T-helper 17 cell (primary cell): ENCODE measurements around the gene FBXL16. TPM values are rescaled to one million over a fixed set of nuclear protein-coding genes. Genes with fewer than 3 reads are reported as not detected.
A peak's percentile ranks its signal among the peaks of the same experiment; 100 is the strongest.
"Not testable (repeated sequence)": the region's sequence is repeated elsewhere in the genome, so short reads cannot be mapped to it uniquely, and the experiment has no call there.

Experiments used
- ATAC-seq: fragments of 150-1000 bp; cut with Tn5 transposase; 2 replicates; pipeline ENCODE4 v1.10.0; 2021; ENCODE audit warnings: mild to moderate bottlenecking, moderate library complexity
- DNase-seq, 3 donors: peaks; one replicate each; pipeline versions ENCODE4 v3.0.0 to v3.0.0-alpha.2; 2020 to 2021
- H3K9me3 ChIP-seq: one replicate; pipeline ENCODE4 v1.7.0; 2013; ENCODE audit warnings: low read length, mild to moderate bottlenecking; ENCODE audit not compliant: control insufficient read depth, poor library complexity, severe bottlenecking
- H3K27ac Mint-ChIP-seq: one replicate; pipeline ENCODE4 v1.8.0; 2022; ENCODE audit warnings: mild to moderate bottlenecking, moderate library complexity, mixed read lengths
- H3K27me3 Mint-ChIP-seq: one replicate; pipeline ENCODE4 v1.8.0; 2022; ENCODE audit warnings: mixed read lengths
- H3K36me3 Mint-ChIP-seq: one replicate; pipeline ENCODE4 v1.8.0; 2022; ENCODE audit warnings: low read depth, mixed read lengths
- H3K4me1 Mint-ChIP-seq: one replicate; pipeline ENCODE4 v1.8.0; 2022; ENCODE audit warnings: mild to moderate bottlenecking, mixed read lengths
- H3K4me3 Mint-ChIP-seq: one replicate; pipeline ENCODE4 v1.8.0; 2022; ENCODE audit warnings: mild to moderate bottlenecking, moderate library complexity, mixed read lengths
- total RNA-seq, 4 donors: library from RNA in 2 of 4; stranded (reverse) in 2 of 4; gene quantifications; one replicate each; pipeline ENCODE4 v1.2.3 and lab custom pipeline; 2022 to 2026

The FBXL16 gene
- total RNA-seq, 2 donors from 2014 or later: 29.0 to 35.3 TPM

DNA sequence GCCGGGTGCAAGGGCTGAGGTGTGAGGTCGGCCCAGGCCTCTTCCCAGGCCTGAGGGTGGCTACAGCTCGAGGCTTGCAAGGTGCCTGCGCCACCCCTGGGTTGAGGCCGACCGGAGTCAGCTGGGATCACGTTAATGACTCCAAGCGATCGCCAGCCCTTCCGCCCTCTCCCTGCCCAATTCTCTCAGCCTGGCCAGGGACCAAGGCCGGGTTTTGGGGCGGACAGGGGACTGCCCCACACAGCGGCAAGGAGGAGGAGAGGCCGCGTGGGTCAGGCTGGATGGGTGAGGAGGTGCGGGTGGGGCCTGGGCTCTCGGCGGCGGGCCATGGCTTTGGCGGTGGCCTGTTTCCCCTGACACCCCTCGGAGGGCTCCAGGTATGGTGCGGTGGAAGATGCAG lies 12.2 kb downstream of the FBXL16 start:
- no peaks in the 10 kb centered on the region for H3K36me3 Mint-ChIP-seq
- peak overlapping the region; percentile 92 for H3K27ac Mint-ChIP-seq
- no peak for ATAC-seq
- H3K4me1 Mint-ChIP-seq: peaks cover 19% of the 10 kb centered on the region
- H3K9me3 ChIP-seq: no peaks in the 10 kb centered on the region
- DNase-seq: no peak
- H3K4me3 Mint-ChIP-seq: peak overlapping the region; percentile 79
- no peaks in the 10 kb centered on the region for H3K27me3 Mint-ChIP-seq

DNA sequence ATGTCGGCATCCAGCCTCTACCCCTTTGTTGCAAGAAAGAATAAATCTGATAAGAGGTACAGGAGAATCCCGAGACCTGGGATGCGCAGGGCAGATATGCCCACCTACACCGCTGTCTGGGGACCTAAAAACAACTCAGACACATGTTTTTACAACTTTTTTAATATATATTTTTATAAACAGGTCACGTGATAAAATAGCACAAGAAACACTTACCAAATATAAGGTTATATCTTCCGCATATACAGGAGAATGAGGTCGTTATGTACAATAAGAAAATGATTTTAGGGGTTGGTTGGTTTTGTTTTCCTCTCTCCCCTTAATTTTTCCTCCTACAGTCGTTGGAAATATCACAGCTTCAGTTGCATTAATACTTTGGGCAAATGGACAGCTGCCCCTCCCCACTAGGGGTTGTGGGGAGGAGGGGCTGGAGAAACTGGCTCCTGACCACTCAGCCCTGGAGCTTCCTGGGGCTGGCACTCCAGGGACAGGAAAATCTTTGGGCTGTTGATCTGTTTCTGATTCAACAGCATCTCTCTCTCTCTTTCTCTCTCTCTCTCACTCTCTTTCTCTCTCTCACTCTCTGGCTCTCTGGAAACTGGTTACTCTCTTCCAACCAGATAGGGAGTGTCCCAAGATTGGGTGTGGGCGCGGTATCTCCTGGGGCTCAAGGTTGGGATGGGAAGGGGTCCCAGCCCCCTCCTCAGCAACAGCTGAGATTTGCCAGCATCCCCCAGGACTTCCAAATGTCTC lies 13.1 kb downstream of the FBXL16 start:
- H3K27me3 Mint-ChIP-seq: no peaks in the 10 kb centered on the region
- H3K27ac Mint-ChIP-seq: peak overlapping the region; percentile 92
- H3K4me3 Mint-ChIP-seq: peak overlapping the region; percentile 70
- ATAC-seq (no peak), DNase-seq (no peak)
- peaks cover 17% of the 10 kb centered on the region for H3K4me1 Mint-ChIP-seq
- no peaks in the 10 kb centered on the region for H3K9me3 ChIP-seq
- H3K36me3 Mint-ChIP-seq: no peaks in the 10 kb centered on the region

DNA sequence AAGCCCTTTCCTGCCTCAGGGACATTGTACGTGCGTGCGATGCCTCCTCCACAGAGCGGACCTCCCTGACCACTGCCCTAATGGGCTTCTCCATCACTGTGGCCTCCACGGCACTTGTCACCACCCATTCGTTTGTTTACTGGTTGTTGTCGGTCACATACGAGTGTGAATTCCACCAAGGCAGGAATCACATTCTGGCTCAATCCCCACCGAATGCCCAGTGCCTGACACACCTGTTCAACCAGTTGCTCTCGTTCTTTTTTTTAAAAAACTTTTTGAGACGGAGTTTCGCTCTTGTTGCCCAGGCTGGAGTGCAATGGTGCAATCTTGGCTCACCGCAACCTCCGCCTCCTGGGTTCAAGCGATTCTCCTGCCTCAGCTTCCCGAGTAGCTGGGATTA lies 14.4 kb downstream of the FBXL16 start:
- ATAC-seq, H3K27me3 Mint-ChIP-seq, DNase-seq, H3K27ac Mint-ChIP-seq, H3K36me3 Mint-ChIP-seq, H3K9me3 ChIP-seq: not testable (repeated sequence)
- Mint-ChIP-seq H3K4me3 (peak overlapping the region; percentile 16), H3K4me1 (peaks cover 12% of the 10 kb centered on the region)

DNA sequence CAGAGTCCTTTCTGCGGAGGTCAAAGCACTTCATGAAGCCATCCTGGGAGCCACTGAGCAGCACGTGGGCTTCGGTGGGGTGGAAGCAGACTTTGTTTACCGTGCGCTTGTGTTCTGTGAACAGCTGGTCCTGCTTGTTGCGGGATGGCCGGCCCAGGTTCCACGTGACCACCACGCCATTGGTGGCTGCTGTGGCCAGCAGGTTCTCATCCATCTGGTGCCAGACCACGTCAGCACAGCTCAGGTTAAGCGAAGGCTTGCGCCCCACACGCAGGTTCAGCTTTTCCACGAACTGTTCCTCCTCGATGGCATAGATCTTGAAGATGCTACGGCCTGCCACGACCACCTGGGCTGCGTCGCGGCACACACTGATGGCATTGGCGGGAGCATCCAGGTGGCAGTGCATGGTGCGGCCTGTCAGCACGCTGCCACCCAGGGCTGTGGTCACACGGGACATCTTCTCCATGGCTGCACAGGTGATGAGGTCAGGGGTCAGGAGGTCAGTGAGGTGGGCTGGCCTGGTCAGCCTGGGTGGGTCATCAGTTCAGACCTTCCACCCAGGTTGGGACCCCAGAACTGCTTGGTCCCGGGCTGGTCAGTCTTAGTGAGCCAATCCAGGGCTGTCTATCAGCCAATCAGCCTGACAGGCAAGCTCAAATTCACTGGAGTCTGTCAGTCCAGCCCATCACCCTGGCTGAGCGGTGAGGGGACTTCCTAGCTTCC lies 16.3 kb downstream of the FBXL16 start:
- no peaks in the 10 kb centered on the region for H3K9me3 ChIP-seq
- Mint-ChIP-seq H3K4me1 (peaks cover 9% of the 10 kb centered on the region), H3K36me3 (no peaks in the 10 kb centered on the region), H3K27ac (peak overlapping the region; percentile 88), H3K27me3 (no peaks in the 10 kb centered on the region), H3K4me3 (peak overlapping the region; percentile 85)
- ATAC-seq (no peak), DNase-seq (no peak)

DNA sequence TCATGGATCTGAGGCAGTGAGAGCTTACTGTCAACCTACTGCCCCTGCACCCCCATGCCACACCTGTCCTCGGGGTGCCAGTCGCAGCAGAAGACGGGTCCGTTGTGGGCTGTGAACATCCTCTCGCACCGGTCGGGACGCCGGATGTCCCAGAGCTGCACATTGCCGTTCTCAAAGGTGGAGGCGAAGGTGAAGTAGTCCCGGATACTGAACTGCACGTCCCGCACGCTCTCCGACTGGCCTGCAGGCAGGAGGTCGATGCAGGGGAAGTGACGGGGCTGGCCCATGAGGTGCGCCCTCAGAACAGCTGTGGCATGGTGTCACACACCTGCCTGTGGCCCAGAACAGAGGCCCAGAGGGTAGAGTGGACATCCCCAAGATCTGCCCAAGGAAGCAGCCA lies 18.1 kb downstream of the FBXL16 start:
- Mint-ChIP-seq H3K36me3 (no peaks in the 10 kb centered on the region), H3K27ac (no peak overlapping the region), H3K4me1 (peaks cover 11% of the 10 kb centered on the region), H3K4me3 (no peak overlapping the region), H3K27me3 (no peaks in the 10 kb centered on the region)
- no peaks in the 10 kb centered on the region for H3K9me3 ChIP-seq
- DNase-seq (no peak), ATAC-seq (no peak)

DNA sequence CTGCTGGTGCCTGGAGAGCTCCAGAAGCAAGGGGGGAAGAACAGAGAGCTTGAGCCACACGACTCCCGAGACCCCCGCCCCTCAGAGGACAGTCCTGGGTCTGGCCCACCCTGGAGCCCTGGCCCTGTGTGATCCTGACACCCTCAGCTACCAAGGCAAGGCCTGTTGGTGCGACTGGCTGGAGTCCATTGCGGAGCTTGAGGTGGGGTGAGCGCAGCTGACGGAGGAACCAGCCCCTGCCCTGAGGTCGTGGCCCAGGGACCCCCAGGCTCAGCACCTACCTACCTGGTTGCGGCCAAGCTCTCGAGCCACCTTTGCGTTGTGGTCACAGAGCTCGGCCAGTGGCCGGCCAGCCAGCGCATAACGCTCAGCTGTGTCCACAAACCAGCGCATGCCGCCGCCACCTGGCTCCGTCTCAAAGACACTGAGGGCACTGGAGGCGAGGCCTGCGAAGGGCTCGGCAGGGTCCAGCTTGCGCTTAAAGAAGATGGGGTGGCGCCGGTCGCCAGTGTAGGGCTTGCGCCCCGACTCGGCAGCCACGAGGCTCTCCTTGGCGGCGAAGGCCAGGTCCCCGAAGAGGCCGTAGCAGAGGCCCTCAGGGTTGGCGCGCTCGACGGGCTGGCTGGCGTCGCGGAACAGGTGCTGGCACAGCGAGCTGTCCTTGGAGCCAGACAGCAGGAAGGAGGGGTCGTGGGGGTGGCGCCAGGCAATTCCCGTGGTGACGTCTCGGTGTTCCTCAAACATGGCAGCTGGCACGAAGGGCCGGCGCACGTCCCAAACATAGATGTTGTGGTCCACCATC lies 18.9 kb downstream of the FBXL16 start:
- Mint-ChIP-seq H3K4me1 (peaks cover 16% of the 10 kb centered on the region), H3K27ac (peak overlapping the region; percentile 14), H3K27me3 (no peaks in the 10 kb centered on the region), H3K36me3 (no peaks in the 10 kb centered on the region), H3K4me3 (peak overlapping the region; percentile 25)
- no peak for ATAC-seq
- H3K9me3 ChIP-seq: no peaks in the 10 kb centered on the region
- no peak for DNase-seq

DNA sequence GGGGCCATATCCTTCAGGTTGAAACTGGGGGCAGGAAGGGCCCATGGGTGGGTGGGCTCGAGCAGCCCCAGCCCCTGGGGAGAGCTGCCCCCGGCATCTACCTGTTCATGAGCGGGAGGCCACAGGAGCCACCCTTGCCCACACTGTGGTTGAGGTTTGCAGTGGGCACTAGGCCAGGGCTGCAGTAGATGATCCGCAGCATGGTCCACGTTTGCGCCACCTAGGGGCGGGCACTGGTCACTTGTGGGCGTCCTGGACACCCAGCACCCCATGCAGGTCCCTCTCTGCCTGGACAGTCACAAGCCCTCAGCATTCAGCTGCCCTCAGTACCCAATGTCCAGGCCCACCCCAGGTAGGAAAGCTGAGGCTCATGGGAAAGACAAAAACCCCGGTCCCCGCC lies 19.6 kb downstream of the FBXL16 start:
- DNase-seq (no peak), ATAC-seq (no peak)
- Mint-ChIP-seq H3K4me1 (peaks cover 17% of the 10 kb centered on the region), H3K4me3 (peak overlapping the region; percentile 28), H3K27ac (peak overlapping the region; percentile 14), H3K27me3 (no peaks in the 10 kb centered on the region), H3K36me3 (no peaks in the 10 kb centered on the region)
- H3K9me3 ChIP-seq: no peaks in the 10 kb centered on the region

DNA sequence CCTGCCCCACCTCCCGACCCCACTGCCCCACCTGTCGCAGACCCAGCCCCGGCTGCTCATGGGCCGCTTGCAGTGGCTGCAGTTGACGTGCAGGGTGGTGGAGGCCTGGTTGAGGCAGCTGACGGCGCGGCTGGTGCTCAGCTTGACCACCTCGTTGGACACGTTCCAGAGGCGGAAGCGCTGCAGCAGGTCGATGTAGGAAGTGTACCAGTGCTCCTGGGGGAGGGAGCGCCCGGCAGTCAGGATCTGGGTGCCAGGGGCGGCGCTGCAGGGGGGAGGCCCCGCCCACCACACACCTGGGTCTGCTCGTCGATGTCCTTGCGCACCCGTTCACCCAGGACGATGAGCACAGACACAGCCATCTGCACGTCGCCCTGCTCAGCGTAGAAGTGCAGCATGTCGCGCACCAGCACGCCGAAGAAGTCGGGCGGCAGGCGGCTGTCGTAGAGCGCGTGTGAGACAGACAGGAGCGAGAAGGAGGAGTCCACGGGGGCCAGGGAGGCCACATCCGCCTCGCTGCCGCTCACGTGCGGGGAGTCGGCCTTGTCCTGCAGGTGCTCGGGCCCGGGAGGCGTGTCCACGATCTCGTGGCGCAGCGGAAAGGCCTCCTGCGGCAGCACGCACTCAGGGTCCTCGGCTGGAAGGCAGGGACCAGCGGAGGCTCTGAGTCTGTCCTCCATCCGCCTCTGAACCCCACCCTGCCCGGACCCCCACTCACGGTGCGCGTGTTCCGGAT lies 20.5 kb downstream of the FBXL16 start:
- no peak for ATAC-seq
- no peaks in the 10 kb centered on the region for H3K9me3 ChIP-seq
- no peak for DNase-seq
- Mint-ChIP-seq H3K4me3 (no peak overlapping the region), H3K27me3 (no peaks in the 10 kb centered on the region), H3K27ac (no peak overlapping the region), H3K4me1 (peaks cover 15% of the 10 kb centered on the region), H3K36me3 (no peaks in the 10 kb centered on the region)

DNA sequence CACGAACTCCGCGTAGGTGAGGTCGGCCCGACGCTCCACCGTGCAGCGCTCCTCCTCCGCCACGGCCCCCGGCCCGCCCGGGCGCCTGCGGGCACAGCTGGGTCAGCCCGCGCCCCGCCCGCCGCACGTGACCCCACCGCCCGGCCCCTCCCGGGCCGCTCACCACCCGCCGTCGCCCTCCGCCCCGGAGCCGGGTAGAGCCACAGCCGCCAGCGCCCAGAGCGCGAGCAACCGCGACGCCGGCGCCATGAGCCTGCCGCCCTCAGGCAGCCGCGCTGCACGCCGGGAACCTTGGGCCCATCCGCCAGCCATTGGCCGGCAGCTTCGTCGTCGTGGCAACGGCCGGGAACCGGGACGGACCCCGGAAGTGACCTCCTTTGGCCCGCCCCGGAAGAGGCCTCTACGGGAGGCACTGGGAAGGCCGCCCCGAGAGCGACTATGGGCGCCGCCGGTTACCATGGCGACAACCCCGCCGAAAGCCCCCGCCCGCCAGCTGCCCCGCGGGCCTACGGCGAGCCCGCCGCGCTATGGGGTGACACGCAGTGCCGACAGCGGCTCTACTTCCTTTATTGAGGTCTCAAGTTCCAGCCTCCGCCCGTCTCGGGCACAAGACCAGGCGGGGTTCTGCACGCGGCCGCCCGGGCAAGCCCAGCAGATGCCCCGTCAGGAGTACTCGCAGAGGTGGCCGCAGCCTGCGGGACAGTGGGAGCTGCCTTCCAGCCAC lies 21.4 kb downstream of the FBXL16 start, which contains the start of gene JMJD8:
Gene JMJD8 (minus strand): TSS at position 264 of the 724 bp plus-strand sequence. CDS start 15 bp downstream, at position 249.
- Mint-ChIP-seq H3K4me1 (peaks cover 17% of the 10 kb centered on the region), H3K4me3 (peak within 1 kb of the TSS; percentile 84), H3K36me3 (no peaks in the 10 kb centered on the region), H3K27ac (no peak within 1 kb of the TSS), H3K27me3 (no peaks in the 10 kb centered on the region)
- DNase-seq (peak; percentile 95), ATAC-seq (peak; percentile 77)
- H3K9me3 ChIP-seq: no peaks in the 10 kb centered on the region

DNA sequence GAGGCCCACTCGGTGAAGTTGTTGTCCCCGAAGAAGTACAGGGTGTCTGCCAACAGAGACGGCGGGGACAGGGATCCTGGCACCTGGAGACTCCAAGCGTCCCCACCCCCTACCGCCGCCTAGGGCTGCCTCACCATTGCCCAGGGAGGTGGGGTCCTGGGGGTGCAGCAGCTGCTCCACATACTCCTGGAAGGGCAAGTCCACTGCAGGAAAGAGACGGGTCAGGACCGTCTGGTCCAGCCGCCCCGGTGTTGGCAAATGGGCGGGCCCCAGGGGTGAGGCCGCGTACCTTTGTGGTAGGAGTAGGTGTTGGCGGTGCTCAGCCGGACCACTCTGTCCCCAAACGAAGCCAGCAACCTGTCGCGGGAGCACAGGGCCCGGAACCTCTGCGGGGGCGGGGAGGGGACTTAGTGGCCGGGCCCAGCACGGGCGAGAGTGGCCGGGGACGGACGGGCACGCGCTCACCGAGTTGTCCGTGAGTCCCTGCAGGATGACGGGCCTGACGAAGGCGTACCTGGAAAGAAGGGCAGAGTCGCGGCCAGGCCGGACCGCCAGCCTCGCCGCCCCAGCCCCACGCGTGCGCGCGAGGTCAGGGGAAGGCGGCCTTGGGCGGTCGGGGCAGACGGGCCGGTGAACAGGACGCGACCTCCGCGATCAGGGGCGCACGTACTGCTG lies 22.1 kb downstream of the FBXL16 start:
- no peaks in the 10 kb centered on the region for H3K36me3 Mint-ChIP-seq
- peaks cover 20% of the 10 kb centered on the region for H3K4me1 Mint-ChIP-seq
- H3K9me3 ChIP-seq: no peaks in the 10 kb centered on the region
- DNase-seq (no peak), ATAC-seq (no peak)
- peak overlapping the region; percentile 84 for H3K4me3 Mint-ChIP-seq
- H3K27ac Mint-ChIP-seq: no peak overlapping the region
- no peaks in the 10 kb centered on the region for H3K27me3 Mint-ChIP-seq

DNA sequence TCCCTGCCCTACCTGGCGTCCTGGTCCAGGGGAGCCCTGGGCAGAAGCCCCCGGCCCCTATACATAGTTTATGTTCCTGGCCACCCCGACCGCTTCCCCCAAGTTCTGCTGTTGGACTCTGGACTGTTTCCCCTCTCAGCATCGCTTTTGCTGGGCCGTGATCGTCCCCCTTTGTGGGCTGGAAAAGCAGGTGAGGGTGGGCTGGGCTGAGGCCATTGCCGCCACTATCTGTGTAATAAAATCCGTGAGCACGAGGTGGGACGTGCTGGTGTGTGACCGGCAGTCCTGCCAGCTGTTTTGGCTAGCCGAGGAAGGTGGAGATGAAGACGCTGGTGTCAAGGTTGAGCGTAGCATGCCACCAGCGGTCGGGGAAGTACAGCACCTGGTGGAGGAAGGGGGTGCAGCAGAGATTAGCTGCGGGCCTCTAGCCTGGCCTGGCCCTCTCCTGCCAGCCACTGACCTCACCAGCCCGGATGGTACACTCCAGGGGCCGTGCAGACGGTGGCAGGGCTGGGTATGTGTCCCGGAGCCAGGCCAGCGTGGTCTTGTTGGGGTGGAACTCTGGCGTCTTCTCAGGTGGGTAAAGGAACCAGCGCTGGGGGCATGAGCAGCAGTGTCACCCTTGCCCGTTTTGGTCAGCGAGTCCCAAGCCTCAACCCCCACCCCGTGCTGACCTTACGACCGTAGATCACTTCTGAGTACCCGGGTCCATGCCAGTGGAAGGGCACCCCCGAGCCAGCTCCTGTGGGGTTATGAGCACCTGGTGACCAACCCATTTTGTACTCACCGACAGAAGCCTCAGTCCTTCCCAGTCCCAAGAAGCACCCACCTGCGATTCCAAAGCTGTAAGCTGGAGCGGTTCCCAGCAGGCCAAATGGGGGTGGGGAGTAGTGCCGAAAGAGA lies 22.9 kb downstream of the FBXL16 start:
- Mint-ChIP-seq H3K4me3 (peak overlapping the region; percentile 84), H3K4me1 (peaks cover 20% of the 10 kb centered on the region), H3K36me3 (no peaks in the 10 kb centered on the region), H3K27me3 (no peaks in the 10 kb centered on the region), H3K27ac (peak overlapping the region; percentile 61)
- ATAC-seq (no peak), DNase-seq (no peak)
- no peaks in the 10 kb centered on the region for H3K9me3 ChIP-seq
